Measurements from ENCODE around the gene CEP76. TPM values are rescaled to one million over a fixed set of nuclear protein-coding genes. Genes with fewer than 3 reads are reported as not detected.
"Not testable (repeated sequence)": the region's sequence is repeated elsewhere in the genome, so short reads cannot be mapped to it uniquely, and the experiment has no call there.

CEP76 gene
- total RNA-seq, 1 experiment from 2014 or later: 16.6 TPM

DNA sequence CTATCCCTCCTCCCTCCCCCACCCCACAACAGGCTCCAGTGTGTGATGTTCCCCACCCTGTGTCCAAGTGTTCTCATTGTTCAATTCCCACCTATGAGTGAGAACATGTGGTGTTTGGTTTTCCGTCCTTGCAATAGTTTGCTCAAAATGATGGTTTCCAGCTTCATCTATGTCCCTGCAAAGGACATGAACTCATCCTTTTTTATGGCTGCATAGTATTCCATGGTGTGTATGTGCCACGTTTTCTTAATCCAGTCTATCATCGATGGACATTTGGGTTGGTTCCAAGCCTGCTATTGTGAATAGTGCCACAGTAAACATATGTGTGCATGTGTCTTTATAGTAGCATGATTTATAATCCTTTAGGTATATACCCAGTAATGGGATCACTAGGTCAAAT lies 75.3 kb downstream of the CEP76 start:
- not testable (repeated sequence) for DNase-seq (ENCODE audit: low read depth in 1 of 2, low spot score in 2 of 2)

DNA sequence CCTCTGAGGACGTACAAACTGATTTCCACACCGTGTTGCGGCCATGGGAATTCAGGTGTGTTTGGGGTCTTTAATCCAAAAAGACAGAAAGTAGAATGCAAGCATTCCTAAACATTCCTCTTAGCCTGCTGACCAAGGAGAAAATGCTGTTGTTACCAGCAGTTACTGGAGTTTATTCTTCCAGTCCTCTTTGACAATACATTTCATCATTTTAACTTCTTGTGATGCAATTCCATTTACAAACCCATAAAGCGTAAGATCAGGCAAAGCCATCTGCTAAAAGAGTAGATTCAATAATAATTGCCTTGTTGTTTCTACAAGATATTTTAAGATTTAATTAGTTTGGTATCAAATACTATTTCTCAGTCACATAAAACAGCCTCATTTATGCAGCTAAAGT lies 77.3 kb downstream of the CEP76 start:
- Histone ChIP-seq H3K4me3 (no peak overlapping the region), H3K4me1 (replicated peaks) (peaks cover 16% of the 10 kb centered on the region), H3K36me3 (peaks cover 18% of the 10 kb centered on the region), H3K27ac (no peak overlapping the region), H3K27me3 (replicated peaks) (no peaks in the 10 kb centered on the region), H3K9me3 (replicated peaks) (no peaks in the 10 kb centered on the region)
- no peak for DNase-seq (ENCODE audit: low read depth in 1 of 2, low spot score in 2 of 2)

More for the DNA sequence above, 75.3 kb downstream of the CEP76 start:
- H3K4me1 ChIP-seq (replicated peaks): peaks cover 18% of the 10 kb centered on the region
- peaks cover 18% of the 10 kb centered on the region for H3K36me3 ChIP-seq
- not testable (repeated sequence) for H3K27me3 ChIP-seq (replicated peaks); H3K27ac ChIP-seq; H3K9me3 ChIP-seq (replicated peaks); H3K4me3 ChIP-seq

Other genes with a start within 250 kb of the CEP76 start
- gene SPIRE1, start 44.6 kb downstream of the CEP76 start, total RNA-seq (2014; rRNA removed; shearing (Covaris generic)): 27.4 and 31.6 TPM in 2 replicates
- 79.7 and 112 TPM in 2 replicates for gene PSMG2, start 319 bp upstream of the CEP76 start, total RNA-seq (2014; rRNA removed; shearing (Covaris generic))
- 52.2 and 52.7 TPM in 2 replicates for gene PTPN2, start 181.5 kb upstream of the CEP76 start, total RNA-seq (2014; rRNA removed; shearing (Covaris generic))
- 39.5 and 61.2 TPM in 2 replicates for gene SEH1L, start 245.3 kb upstream of the CEP76 start, total RNA-seq (2014; rRNA removed; shearing (Covaris generic))

Data from SJSA1 (cell line).